Right lobe of liver (tissue), 6 donors: ENCODE measurements around the gene PPFIBP1. TPM values are rescaled to one million over a fixed set of nuclear protein-coding genes. Genes with fewer than 3 reads are reported as not detected.

ENCODE experiments used
- ATAC-seq, 4 donors: fragments of 200-7000 bp; cut with Tn5 transposase; one replicate each; pipeline ENCODE4 v1.9.1; 2020; ENCODE audit warnings: mild to moderate bottlenecking in 4 of 4, moderate library complexity in 4 of 4
- DNase-seq, 3 donors: peaks; one replicate each; pipeline ENCODE4 v3.0.0-alpha.2; 2020
- H3K27ac ChIP-seq, 3 donors: fragments of 200-600 bp; one replicate each; pipeline ENCODE4 v1.8.0; 2022
- H3K27me3 ChIP-seq, 2 donors: fragments of 200-600 bp; one replicate each; pipeline ENCODE4 v1.8.0; 2022
- H3K36me3 ChIP-seq, 4 donors: fragments of 200-600 bp; sonication (generic) in 1 of 4; one replicate each; pipeline versions ENCODE4 v1.5.1 to v1.8.0; 2017 to 2022; ENCODE audit warnings: control low read depth in 1 of 4
- H3K4me1 ChIP-seq, 4 donors: fragments of 200-600 bp; sonication (generic) in 1 of 4; one replicate each; pipeline versions ENCODE4 v1.5.1 to v1.8.0; 2017 to 2022; ENCODE audit warnings: control low read depth in 1 of 4
- H3K4me3 ChIP-seq, 3 donors: fragments of 200-600 bp; one replicate each; pipeline ENCODE4 v1.8.0; 2022
- H3K9me3 ChIP-seq, 4 donors: fragments of 200-600 bp; sonication (generic) in 1 of 4; one replicate each; pipeline versions ENCODE4 v1.5.1 to v1.8.0; 2017 to 2022; ENCODE audit warnings: control low read depth in 1 of 4
- POLR2A ChIP-seq: fragments of 450-650 bp; IDR thresholded peaks from one replicate; pipeline ENCODE4 v1.6.1; 2017; ENCODE audit warnings: antibody characterized with exemption, mild to moderate bottlenecking
- WGBS: methylation state at CpG from one replicate; pipeline ENCODE4 v1.1.6; 2018; ENCODE audit warnings: low coverage, low lambda C conversion rate; ENCODE audit not compliant: insufficient coverage; ENCODE audit errors: missing lambda C conversion rate; 5-methylcytosine and 5-hydroxymethylcytosine counted together
- intact Hi-C, 2 donors: fragments of 100-400 bp; cut with DNase I; formaldehyde crosslinking; loops; one replicate each; pipeline versions ENCODE4 v1.11.2 to v1.14.1; 2022
- long read RNA-seq: library from polyadenylated mRNA; unstranded; transcript quantifications from one replicate; pipeline ENCODE4 v2.0.0, GENCODE V29; 2019
- total RNA-seq, 6 experiments: library from RNA; depleted of rRNA in 2 of 6; stranded (reverse); fragments of >200 nt in 2 of 6; fragmentation: NEBNext Ultra II Directional in 3 of 6; extraction: Animal tissue kit (Norgen Biotek cat#: 25700) in 3 of 6; gene quantifications; one replicate each; pipeline versions ENCODE4 v1.1.0 to v1.2.4, GENCODE V29; 2016 to 2023
- TF ChIP-seq, protein P1 (sequence below), 4 donors: fragments of 200-600 bp in 3 of 4; fragments of 450-650 bp in 1 of 4; IDR thresholded peaks; one replicate each; pipeline versions ENCODE4 v1.5.1 to v1.8.0; 2016 to 2022; ENCODE audit warnings: antibody characterized with exemption in 4 of 4, mild to moderate bottlenecking in 2 of 4
- donor health status: DM: no; HTN: yes; CAD: no.
- donor health status: DM: no; HTN: no; CAD: no.
- donor health status: DM: no; HTN: no; CAD: no.
- donor health status: DM: no; HTN: yes; CAD: no.
- donor health status: DM: no; HTN: yes; CAD: no.

PPFIBP1 gene
- total RNA-seq: 10 to 100 TPM; 24.1 to 53.9 (median 35.8) TPM
- long read RNA-seq, partial matches to known transcripts: 7 of 12 reads
- long read RNA-seq, other reads (novel, unspliced or antisense): 4 of 12 reads

DNA sequence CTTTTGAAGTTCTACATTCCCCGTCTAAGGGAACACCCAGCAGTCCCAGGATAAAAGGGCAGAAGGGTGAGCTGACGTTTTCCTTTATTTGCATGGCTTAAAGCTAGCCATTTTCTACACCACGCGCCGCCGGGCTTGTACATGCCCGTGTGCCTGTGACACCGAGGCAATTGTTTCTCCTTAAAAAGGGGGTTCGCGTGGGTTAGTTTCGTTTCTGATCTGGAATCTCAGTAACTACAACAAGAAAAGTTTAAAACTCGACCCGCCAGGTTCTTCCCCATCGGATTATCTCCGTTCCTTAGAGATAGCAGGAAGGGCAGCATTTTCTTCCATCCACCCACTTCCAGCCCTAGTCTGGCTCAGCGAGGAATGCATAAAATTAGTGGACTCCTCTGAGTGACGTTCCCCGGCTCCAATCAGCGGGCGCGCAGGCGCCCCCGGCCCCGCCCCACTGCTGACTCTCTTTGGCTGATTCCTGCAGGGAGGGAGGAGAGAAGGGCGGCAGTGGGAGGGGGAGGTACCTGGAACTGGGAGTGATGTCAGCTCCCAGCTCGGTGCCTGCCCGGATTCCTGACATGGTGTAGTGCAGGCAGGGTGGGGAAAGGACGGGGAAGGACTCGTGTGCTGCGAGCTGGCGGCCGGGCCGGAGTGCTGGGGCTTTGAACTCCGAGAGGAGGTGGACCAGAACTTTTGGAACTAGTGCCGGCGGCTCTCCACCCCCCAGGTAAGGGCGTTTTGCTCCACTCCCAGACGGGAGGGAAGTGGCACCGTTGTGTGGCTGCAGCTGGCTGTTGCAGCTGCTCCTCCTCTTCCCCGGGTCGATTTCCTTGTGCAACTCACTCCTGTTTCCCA lies at the start of gene PPFIBP1:
Gene PPFIBP1 (plus strand): TSS at position 565 of the 852 bp plus-strand sequence. CDS start 109,191 bp downstream, outside the sequence.
- intact Hi-C loops: no loop called here
- ATAC-seq (peak; percentile 94 to 98 (median 96)), DNase-seq (peak; percentile 98 to 100 (median 99))
- peak within 1 kb of the TSS; percentile 94 for H3K27ac ChIP-seq
- no peaks in the 10 kb centered on the region for H3K36me3 ChIP-seq
- H3K4me1 ChIP-seq: peaks cover 0 to 19% (median 4%) of the 10 kb centered on the region in 4 donors
- 0% methylated on average over 29 of the region's 41 CpGs for WGBS
- H3K9me3 ChIP-seq: no peaks in the 10 kb centered on the region
- TF ChIP-seq, protein P1, sequence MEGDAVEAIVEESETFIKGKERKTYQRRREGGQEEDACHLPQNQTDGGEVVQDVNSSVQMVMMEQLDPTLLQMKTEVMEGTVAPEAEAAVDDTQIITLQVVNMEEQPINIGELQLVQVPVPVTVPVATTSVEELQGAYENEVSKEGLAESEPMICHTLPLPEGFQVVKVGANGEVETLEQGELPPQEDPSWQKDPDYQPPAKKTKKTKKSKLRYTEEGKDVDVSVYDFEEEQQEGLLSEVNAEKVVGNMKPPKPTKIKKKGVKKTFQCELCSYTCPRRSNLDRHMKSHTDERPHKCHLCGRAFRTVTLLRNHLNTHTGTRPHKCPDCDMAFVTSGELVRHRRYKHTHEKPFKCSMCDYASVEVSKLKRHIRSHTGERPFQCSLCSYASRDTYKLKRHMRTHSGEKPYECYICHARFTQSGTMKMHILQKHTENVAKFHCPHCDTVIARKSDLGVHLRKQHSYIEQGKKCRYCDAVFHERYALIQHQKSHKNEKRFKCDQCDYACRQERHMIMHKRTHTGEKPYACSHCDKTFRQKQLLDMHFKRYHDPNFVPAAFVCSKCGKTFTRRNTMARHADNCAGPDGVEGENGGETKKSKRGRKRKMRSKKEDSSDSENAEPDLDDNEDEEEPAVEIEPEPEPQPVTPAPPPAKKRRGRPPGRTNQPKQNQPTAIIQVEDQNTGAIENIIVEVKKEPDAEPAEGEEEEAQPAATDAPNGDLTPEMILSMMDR (IDR thresholded peaks at IDR 0.05): peak in 3 of 4 donors; percentile 20 to 42 (median 26)
- peak; percentile 98 for TF ChIP-seq POLR2A
- H3K27me3 ChIP-seq: no peaks in the 10 kb centered on the region
- H3K4me3 ChIP-seq: peak within 1 kb of the TSS; percentile 67 to 75 (median 72)

DNA sequence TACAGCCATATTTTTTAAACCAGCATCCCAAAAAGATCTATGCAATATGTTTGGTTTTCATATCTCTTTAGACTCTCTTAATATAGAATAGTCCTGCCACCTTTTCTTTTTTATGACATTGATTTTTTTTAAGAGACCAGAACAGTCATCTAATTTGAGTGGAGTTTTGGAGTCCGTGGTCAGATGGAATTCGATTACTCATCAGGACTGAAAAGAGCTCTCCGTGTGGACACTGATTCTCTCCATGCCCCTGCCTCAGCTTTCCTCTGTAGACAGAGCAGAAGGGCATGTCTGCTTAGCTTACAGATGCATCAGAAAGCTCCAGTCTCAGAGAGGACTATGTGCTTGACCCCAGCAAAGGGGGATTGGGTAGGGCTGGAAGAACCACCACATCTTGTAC lies 49.7 kb upstream of the PPFIBP1 start:
- Histone ChIP-seq H3K4me3 (no peak overlapping the region), H3K27ac (no peak overlapping the region), H3K9me3 (peaks cover 0 to 5% (median 1%) of the 10 kb centered on the region in 4 donors), H3K36me3 (no peaks in the 10 kb centered on the region), H3K27me3 (no peaks in the 10 kb centered on the region), H3K4me1 (peaks cover 0 to 5% (median 0%) of the 10 kb centered on the region in 4 donors)
- intact Hi-C loops: no loop called here
- TF ChIP-seq, protein P1 (IDR thresholded peaks at IDR 0.05): no peak
- TF ChIP-seq POLR2A: no peak
- ATAC-seq (peak in 1 of 4 donors; percentile 59), DNase-seq (no peak)
- 32% methylated on average over 3 of the region's 3 CpGs for WGBS

DNA sequence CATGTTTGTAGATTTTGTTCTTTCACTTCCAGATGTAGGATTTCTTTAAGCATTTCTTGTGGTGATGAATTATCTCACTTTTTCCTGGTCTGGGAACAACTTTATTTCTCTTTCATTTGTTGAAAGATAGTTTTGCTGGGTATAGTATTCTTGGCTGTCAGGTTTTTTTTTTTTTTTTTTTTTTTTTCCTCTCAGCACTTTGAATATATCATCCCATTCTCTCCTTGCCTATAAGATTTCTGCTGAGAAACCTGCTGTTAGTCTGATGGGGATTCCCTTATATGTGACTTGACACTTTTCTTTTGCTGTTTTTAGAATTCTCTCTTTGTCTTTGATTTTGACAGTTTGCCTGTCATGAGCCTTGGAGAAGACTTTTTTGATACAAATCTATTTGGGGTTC lies 47.0 kb upstream of the PPFIBP1 start:
- Histone ChIP-seq H3K27me3 (no peaks in the 10 kb centered on the region), H3K4me1 (peaks cover 0 to 5% (median 0%) of the 10 kb centered on the region in 4 donors), H3K27ac (no peak overlapping the region), H3K4me3 (no peak overlapping the region), H3K9me3 (peaks cover 0 to 5% (median 1%) of the 10 kb centered on the region in 4 donors), H3K36me3 (no peaks in the 10 kb centered on the region)
- ATAC-seq (no peak), DNase-seq (no peak)
- TF ChIP-seq, protein P1 (IDR thresholded peaks at IDR 0.05): no peak
- no peak for TF ChIP-seq POLR2A
- intact Hi-C loops: no loop called here

DNA sequence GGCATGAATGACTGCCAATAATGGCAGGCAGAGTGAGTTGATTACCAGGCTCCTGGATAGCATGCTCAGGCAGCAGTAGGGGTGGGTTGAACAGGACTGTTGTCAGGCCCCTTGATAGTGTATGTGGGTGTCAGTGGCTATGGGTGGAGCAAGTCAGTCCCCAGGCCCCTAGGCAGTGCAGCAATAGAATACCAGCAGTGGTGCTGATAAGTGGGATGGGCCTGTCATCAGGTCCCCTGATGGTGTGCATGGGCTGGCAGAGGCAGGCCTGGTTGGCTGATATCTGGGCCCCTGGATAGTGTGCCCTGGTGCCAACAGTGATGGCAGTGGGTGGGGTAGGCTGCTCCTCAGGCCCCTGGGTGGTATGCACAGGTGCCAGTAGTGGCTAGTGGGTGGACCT lies 45.1 kb upstream of the PPFIBP1 start:
- peaks cover 0 to 3% (median 0%) of the 10 kb centered on the region in 4 donors for H3K4me1 ChIP-seq
- DNase-seq (no peak), ATAC-seq (peak in 1 of 4 donors; percentile 14)
- no peak overlapping the region for H3K27ac ChIP-seq
- H3K4me3 ChIP-seq: no peak overlapping the region
- no peaks in the 10 kb centered on the region for H3K36me3 ChIP-seq
- H3K9me3 ChIP-seq: peaks cover 0 to 5% (median 1%) of the 10 kb centered on the region in 4 donors
- H3K27me3 ChIP-seq: no peaks in the 10 kb centered on the region
- TF ChIP-seq POLR2A: no peak
- TF ChIP-seq, protein P1 (IDR thresholded peaks at IDR 0.05): no peak
- intact Hi-C loops: no loop called here
